ENCODE results near the gene ATR.

Gene ATR

GRCh38 chr3:142507241-142507640, 71.3 kb downstream of the ATR start:
- no peak for DNase-seq

- no peak for DNase-seq
These were observed 76.1 kb downstream of the ATR start for GRCh38 chr3:142502187-142502985.

- no peak for DNase-seq
These were observed 77.3 kb downstream of the ATR start for GRCh38 chr3:142501004-142501926.

DNA sequence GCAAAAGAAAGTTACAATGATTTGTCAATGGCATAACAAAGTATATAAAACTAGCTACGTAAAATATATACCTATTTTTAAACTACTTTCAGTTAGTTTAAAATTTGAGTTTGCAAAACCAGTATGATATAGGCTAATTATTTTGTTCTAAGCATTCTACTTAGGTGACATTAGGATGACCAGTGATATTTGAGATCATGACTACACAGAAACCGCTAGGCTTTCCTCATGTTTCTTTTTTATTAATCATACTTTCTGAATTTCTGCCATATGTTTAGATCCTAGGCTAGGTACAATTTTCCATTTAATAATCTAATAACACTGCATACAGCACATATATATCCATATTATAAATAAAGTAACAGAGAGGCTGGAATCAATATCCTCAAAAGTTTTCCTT, 78.3 kb downstream of the ATR start:
- no peak for DNase-seq

- no peak for DNase-seq
These were observed 79.9 kb downstream of the ATR start for GRCh38 chr3:142498397-142499180.

- DNase-seq, result no peak
These were observed 80.8 kb downstream of the ATR start for GRCh38 chr3:142497729-142498128.

DNA sequence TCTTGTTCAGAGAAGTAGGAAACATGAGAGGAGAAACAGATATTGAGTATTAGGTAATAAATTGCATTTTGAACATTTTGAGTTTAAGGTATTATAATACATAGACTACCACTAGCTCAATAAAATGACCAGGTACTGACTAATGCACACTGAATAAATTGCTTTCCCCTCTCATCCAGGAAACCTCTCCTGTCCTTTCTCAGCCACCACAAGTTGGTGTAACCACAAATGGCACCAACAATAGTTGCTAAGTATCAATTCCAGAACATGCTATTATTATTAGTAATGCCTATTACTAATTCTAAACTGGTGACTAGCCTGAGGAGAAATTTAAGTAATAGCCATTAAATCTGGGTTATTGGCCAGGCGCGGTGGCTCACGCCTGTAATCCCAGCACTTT, 83.4 kb downstream of the ATR start:
- DNase-seq, result no peak

- no peak for DNase-seq
These were observed 86.3 kb downstream of the ATR start for GRCh38 chr3:142492184-142492583.

DNA sequence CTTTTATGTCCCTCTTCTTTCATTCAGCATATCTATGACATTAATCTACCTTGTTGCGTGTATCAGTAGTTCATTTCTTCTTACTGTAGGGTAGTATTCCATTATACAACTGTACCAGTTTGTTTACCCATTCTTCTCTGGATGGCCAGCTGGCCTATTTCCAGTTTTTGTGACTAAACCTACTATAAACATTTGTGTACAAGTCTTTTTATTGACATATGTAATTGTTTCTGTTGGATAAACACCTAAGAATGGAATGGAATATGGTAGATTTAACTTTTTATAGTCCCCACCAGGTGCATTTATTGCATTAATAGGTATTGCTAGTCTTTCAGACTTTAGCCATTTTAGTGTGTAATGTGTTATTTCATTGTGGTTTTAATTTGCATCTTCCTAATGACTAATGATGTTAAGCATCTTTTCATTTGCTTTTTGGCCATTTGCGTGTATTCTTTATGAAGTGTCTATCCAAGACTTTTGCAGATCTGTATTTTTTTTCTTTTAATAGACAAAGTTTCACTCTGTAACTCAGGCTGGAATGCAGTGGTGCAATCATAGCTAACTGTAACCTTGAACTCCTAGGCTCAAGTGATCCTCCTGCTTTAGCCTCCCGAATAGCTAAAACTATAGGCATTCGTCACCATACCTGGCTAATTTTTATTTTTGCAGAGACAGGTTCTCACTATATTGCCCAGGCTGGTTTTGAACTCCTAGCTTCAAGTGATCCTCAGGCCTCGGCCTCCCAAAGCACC, 88.8 kb downstream of the ATR start:
- no peak for DNase-seq

DNA sequence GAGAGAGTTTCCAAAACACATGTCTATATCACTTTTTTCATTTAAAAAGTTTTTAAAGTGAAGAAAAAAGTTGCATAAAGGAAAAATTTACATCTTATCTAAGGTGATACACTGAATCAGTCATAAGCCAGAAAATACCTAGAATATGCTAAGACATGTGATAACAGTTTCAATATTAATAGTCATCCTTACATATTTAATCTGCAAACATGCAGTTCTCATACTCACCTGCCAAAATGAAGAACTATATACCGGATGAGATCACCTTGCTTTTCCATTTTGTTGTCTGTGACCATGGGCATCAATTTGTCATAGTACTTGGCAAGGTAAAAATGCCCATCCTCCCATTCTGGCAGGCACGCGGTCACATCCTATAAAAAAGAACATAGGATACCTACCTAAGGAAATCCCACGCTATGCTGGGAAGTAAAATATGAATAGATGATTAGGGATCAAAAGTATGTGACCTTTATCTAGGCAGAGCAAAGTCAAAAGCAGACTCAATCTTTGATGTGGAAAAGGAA, 93.6 kb downstream of the ATR start:
- no peak for DNase-seq

- DNase-seq, result no peak
These were observed 97.3 kb downstream of the ATR start for GRCh38 chr3:142481196-142481595.

- DNase-seq, result no peak
These were observed 107.7 kb downstream of the ATR start for GRCh38 chr3:142470826-142471225.

DNA sequence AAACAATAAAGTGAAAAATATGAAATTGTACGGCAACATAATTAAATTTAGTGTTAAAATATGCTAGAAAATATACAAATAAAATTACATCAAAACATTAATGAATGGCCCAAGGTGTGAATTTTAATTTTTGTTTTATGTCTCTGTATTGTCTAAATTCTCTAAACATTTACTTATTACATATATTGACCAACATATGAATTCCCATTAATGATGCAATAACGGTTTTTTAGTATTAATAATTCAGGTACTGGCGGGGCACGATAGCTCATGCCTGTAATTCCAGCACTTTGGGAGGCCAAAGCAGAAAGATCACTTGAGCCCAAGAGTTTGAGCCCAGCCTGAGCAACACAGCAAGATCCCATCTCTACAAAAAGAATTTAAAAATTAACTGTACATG, 110.1 kb downstream of the ATR start:
- DNase-seq, result no peak

DNA sequence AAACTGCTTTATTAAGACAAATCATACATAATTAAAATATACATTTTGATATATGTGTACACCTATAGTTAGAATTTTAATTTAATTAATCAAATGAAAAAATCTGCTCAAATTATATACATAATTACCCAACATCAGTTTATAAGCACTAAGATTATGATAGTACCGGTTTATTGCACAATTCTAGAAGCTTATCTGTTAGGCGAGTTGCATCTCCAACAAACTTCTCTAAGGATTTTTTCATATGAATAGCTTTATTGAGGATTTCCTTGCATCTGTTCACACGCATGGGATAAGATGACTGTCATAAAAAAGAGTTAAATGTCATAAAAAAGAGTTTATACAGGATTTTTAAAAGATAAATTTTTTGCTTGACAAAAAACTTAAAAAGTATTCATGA, 110.8 kb downstream of the ATR start:
- DNase-seq, result no peak

DNA sequence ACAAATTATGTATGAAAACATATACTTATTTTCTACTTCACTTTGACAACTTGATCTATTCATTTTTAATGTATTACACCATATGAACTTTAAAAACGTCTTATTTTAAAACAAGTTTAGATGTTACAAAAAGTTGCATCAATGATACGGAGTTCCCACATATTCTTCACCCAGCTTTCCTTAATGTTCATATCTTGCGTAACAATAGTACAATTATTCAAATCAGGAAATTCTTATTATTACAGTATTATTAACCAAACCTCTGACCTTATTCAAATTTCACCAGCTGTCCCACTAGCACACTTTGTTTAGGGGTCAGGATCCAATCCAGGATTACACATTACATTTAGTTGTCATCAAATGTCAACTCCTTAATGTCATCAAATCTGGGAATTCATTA, 117.8 kb downstream of the ATR start:
- DNase-seq, result no peak

DNA sequence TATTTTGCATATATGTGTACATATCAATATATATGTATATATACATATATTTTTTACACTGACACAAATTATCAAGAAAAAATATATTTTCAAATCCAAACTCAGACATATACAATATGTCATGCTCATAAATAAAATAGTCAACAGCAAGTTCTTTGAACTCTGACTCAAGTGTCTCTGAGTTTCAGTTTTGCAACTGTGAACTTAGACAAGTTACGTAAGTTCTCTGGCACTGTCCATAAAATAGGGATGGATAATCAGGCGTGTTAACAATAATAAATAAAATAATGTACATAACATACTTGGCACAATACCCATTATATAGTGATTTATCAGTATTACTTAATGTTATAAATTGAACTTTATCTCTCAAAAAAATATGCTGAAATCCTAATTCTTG, 118.6 kb downstream of the ATR start:
- DNase-seq, result no peak

GRCh38 chr3:142459096-142459495, 119.4 kb downstream of the ATR start:
- no peak for DNase-seq

- no peak for DNase-seq
These were observed 127.7 kb downstream of the ATR start for GRCh38 chr3:142450881-142451280.

DNA sequence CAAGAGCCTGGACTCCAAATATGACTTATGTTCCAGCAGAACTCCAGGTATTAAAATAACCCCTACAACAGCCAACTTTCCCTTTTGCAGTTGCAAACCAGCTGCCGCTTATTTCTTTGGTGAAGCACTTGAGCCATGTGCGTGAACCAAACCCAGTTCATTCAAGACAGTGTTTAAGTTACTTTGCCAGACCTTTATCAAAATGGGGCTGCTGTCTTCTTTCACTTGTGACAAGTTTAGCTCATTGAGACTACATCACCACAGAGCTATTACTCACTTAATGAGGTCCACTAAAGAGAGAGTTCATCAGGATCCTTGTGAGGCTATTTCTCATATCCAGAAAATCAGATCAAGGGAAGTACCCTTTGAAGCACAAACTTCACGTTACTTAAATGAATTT, 128.3 kb downstream of the ATR start:
- DNase-seq, result no peak

GRCh38 chr3:142447852-142448823, 130.4 kb downstream of the ATR start, which contains the start of gene XRN1:
TSS of gene XRN1 (minus strand) at chr3:142448037. CDS start at chr3:142447944, 93 bp downstream.
- peak; percentile 97 for DNase-seq

Data from left hindlimb (tissue), 1 donor.